Measurements from ENCODE around the gene KCNMB2. TPM values are rescaled to one million over a fixed set of nuclear protein-coding genes. Genes with fewer than 3 reads are reported as not detected.

The KCNMB2 gene
- total RNA-seq, 3 donors from 2014 or later, result 0.19 to 1.3 TPM; not detected in 1

DNA sequence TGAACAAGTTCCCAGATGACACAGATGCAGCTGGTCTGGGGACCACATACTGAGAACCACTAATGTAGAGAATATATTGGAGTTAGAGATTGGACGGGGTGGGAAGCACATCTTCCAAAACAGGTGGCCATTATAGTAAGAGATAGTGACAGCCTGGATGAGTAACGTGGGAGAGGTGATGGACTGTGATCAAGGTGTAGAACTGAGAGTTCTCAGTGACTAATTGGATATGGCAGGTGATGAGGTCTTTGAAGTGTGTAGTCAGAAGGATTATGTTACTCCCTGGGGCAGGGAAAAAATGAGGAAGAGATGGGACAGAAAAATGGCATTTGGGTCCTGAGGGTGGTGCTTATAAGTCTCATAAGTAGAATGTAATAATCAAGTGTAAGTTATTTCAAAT is 66.6 kb downstream of the KCNMB2 start:
- no peaks in the 10 kb centered on the region for H3K4me1 ChIP-seq (ENCODE audit: low read depth)
- TF ChIP-seq, protein P1, sequence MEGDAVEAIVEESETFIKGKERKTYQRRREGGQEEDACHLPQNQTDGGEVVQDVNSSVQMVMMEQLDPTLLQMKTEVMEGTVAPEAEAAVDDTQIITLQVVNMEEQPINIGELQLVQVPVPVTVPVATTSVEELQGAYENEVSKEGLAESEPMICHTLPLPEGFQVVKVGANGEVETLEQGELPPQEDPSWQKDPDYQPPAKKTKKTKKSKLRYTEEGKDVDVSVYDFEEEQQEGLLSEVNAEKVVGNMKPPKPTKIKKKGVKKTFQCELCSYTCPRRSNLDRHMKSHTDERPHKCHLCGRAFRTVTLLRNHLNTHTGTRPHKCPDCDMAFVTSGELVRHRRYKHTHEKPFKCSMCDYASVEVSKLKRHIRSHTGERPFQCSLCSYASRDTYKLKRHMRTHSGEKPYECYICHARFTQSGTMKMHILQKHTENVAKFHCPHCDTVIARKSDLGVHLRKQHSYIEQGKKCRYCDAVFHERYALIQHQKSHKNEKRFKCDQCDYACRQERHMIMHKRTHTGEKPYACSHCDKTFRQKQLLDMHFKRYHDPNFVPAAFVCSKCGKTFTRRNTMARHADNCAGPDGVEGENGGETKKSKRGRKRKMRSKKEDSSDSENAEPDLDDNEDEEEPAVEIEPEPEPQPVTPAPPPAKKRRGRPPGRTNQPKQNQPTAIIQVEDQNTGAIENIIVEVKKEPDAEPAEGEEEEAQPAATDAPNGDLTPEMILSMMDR (IDR thresholded peaks at IDR 0.05), result no peak
- H3K9me3 ChIP-seq, result no peaks in the 10 kb centered on the region
- no peak for ATAC-seq
- DNase-seq, result no peak
- H3K36me3 ChIP-seq (ENCODE audit: low read depth), result no peaks in the 10 kb centered on the region
- intact Hi-C loops (cut with DNase I, micrococcal nuclease), result no loop called here
- H3K4me3 ChIP-seq, result no peak overlapping the region

GRCh38 chr3:178603735-178604134 is 67.5 kb downstream of the KCNMB2 start:
- Histone ChIP-seq H3K4me1 (ENCODE audit: low read depth) (no peaks in the 10 kb centered on the region), H3K4me3 (no peak overlapping the region), H3K9me3 (no peaks in the 10 kb centered on the region), H3K36me3 (ENCODE audit: low read depth) (no peaks in the 10 kb centered on the region)
- no peak for ATAC-seq
- intact Hi-C loops (cut with DNase I, micrococcal nuclease), result no loop called here
- TF ChIP-seq, protein P1 (IDR thresholded peaks at IDR 0.05), result no peak
- DNase-seq, result no peak

GRCh38 chr3:178618197-178618596 is 82.0 kb downstream of the KCNMB2 start:
- Histone ChIP-seq H3K36me3 (ENCODE audit: low read depth) (no peaks in the 10 kb centered on the region), H3K4me1 (ENCODE audit: low read depth) (no peaks in the 10 kb centered on the region), H3K9me3 (no peaks in the 10 kb centered on the region), H3K4me3 (no peak overlapping the region)
- TF ChIP-seq, protein P1 (IDR thresholded peaks at IDR 0.05), result no peak
- no peak for ATAC-seq
- no peak for DNase-seq
- intact Hi-C loops (cut with DNase I, micrococcal nuclease), result no loop called here

- no peaks in the 10 kb centered on the region for H3K36me3 ChIP-seq (ENCODE audit: low read depth)
- DNase-seq (no peak), ATAC-seq (no peak)
- H3K9me3 ChIP-seq, result no peaks in the 10 kb centered on the region
- H3K4me3 ChIP-seq, result no peak overlapping the region
- intact Hi-C loops (cut with DNase I, micrococcal nuclease), result no loop called here
- H3K4me1 ChIP-seq (ENCODE audit: low read depth), result no peaks in the 10 kb centered on the region
- TF ChIP-seq, protein P1 (IDR thresholded peaks at IDR 0.05), result no peak
Observed at GRCh38 chr3:178618896-178619295, 82.7 kb downstream of the KCNMB2 start.

DNA sequence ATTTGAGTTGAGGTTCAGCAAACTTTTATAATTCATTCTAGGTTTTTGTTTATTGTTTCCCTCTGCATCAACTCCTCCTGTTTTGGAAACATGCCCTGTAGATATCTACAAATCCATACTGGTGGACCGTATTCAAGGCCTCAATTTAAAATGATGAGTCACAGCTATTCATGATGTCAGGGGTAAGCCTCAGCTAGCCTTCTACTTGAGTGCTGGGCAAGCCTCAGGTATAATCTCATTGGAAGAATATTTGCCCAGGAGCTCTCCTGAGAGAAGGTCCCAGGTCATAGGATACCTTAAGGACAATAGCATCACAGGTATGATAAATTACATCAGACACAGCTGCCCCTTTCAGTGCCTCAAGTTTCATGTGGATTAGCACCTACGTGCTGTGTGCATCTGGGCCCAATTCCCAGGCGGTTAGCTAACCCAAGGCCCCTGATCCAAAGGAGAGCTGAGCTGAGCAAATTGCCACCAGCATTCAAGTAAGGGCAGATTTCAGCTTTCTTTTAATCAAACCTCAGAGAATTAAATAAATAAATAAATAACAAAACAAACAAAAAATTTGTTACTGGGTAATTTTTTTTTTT is 87.5 kb downstream of the KCNMB2 start:
- intact Hi-C loops (cut with DNase I, micrococcal nuclease), result no loop called here
- ATAC-seq, result no peak

More for the DNA sequence above, 87.5 kb downstream of the KCNMB2 start:
- Histone ChIP-seq H3K4me1 (ENCODE audit: low read depth) (no peaks in the 10 kb centered on the region), H3K9me3 (no peaks in the 10 kb centered on the region), H3K4me3 (no peak overlapping the region), H3K36me3 (ENCODE audit: low read depth) (no peaks in the 10 kb centered on the region)
- no peak for DNase-seq
- TF ChIP-seq, protein P1 (IDR thresholded peaks at IDR 0.05), result no peak
